ENCODE measurements around the gene NELL1.

NELL1 gene

GRCh38 chr11:21289686-21290085 is 620.3 kb downstream of the NELL1 start:
- no peak for TF ChIP-seq CTCF (conservative IDR thresholded peaks at IDR 0.05; ENCODE audit: control insufficient read depth, insufficient read depth, low read depth, low read length)
- no peak overlapping the region for H3K4me3 ChIP-seq (ENCODE audit: control insufficient read depth, low read depth, low read length)
- no peak for DNase-seq (ENCODE audit: low read depth)

GRCh38 chr11:21295508-21295907 is 626.1 kb downstream of the NELL1 start:
- no peak for TF ChIP-seq CTCF (conservative IDR thresholded peaks at IDR 0.05; ENCODE audit: control insufficient read depth, insufficient read depth, low read depth, low read length)
- no peak for DNase-seq (ENCODE audit: low read depth)
- H3K4me3 ChIP-seq (ENCODE audit: control insufficient read depth, low read depth, low read length), result no peak overlapping the region

- no peak for TF ChIP-seq CTCF (conservative IDR thresholded peaks at IDR 0.05; ENCODE audit: control insufficient read depth, insufficient read depth, low read depth, low read length)
- DNase-seq (ENCODE audit: low read depth), result no peak
- H3K4me3 ChIP-seq (ENCODE audit: control insufficient read depth, low read depth, low read length), result no peak overlapping the region
These were observed 632.6 kb downstream of the NELL1 start for GRCh38 chr11:21301981-21302380.

- no peak for TF ChIP-seq CTCF (conservative IDR thresholded peaks at IDR 0.05; ENCODE audit: control insufficient read depth, insufficient read depth, low read depth, low read length)
- no peak overlapping the region for H3K4me3 ChIP-seq (ENCODE audit: control insufficient read depth, low read depth, low read length)
- DNase-seq (ENCODE audit: low read depth), result no peak
These were observed 637.5 kb downstream of the NELL1 start for GRCh38 chr11:21306739-21307358.

- H3K4me3 ChIP-seq (ENCODE audit: control insufficient read depth, low read depth, low read length), result no peak overlapping the region
- no peak for TF ChIP-seq CTCF (conservative IDR thresholded peaks at IDR 0.05; ENCODE audit: control insufficient read depth, insufficient read depth, low read depth, low read length)
- no peak for DNase-seq (ENCODE audit: low read depth)
These were observed 638.5 kb downstream of the NELL1 start for GRCh38 chr11:21307874-21308273.

GRCh38 chr11:21316591-21316990 is 647.2 kb downstream of the NELL1 start:
- no peak for TF ChIP-seq CTCF (conservative IDR thresholded peaks at IDR 0.05; ENCODE audit: control insufficient read depth, insufficient read depth, low read depth, low read length)
- no peak for DNase-seq (ENCODE audit: low read depth)
- no peak overlapping the region for H3K4me3 ChIP-seq (ENCODE audit: control insufficient read depth, low read depth, low read length)

- no peak for DNase-seq (ENCODE audit: low read depth)
- no peak overlapping the region for H3K4me3 ChIP-seq (ENCODE audit: control insufficient read depth, low read depth, low read length)
- TF ChIP-seq CTCF (conservative IDR thresholded peaks at IDR 0.05; ENCODE audit: control insufficient read depth, insufficient read depth, low read depth, low read length), result no peak
These were observed 651.7 kb downstream of the NELL1 start for GRCh38 chr11:21321072-21321471.
